A549 (cell line): ENCODE data around the gene ARFGEF2.

Source experiments
- CEBPB ChIP-seq, 2 experiments: fragments of >200 bp in 1 of 2; sonication (Bioruptor Twin) in 1 of 2; formaldehyde crosslinking in 1 of 2; IDR thresholded peaks; 2 replicates each; pipeline ENCODE4 v1.6.1; 2012 to 2016
- CTCF ChIP-seq: fragments of >200 bp; sonication (Bioruptor Twin); formaldehyde crosslinking; IDR thresholded peaks from 3 replicates; pipeline ENCODE4 v1.5.1; 2016
- ELK1 ChIP-seq: fragments of 150-350 bp; IDR thresholded peaks from 2 replicates; pipeline ENCODE4 v1.6.1; 2014; ENCODE audit warnings: low read depth, mild to moderate bottlenecking, low read length
- EP300 ChIP-seq, 2 experiments: fragments of >200 bp; sonication (Bioruptor Twin); formaldehyde crosslinking; IDR thresholded peaks; 2 replicates in 1 of 2; 3 replicates in 1 of 2; pipeline ENCODE4 v1.6.1; 2016 to 2017
- FOSL2 ChIP-seq, 2 experiments: fragments of 450-650 bp in 1 of 2; fragments of >200 bp in 1 of 2; sonication (Bioruptor Twin) in 1 of 2; formaldehyde crosslinking; IDR thresholded peaks; 2 replicates each; pipeline versions ENCODE4 v1.5.0 to v1.6.1; 2016 to 2020; ENCODE audit warnings: mild to moderate bottlenecking in 1 of 2, moderate library complexity in 1 of 2
- HDAC2 ChIP-seq: fragments of 200-600 bp; sonication (generic); IDR thresholded peaks from 2 replicates; pipeline ENCODE4 v1.6.1; 2016
- POLR2A ChIP-seq: IDR thresholded peaks from 2 replicates; pipeline ENCODE4 v1.6.1; 2012; ENCODE audit warnings: mild to moderate bottlenecking, low read length
- RAD21 ChIP-seq, 2 experiments: fragments of >200 bp in 1 of 2; sonication (Bioruptor Twin) in 1 of 2; formaldehyde crosslinking in 1 of 2; IDR thresholded peaks in 1 of 2; conservative IDR thresholded peaks in 1 of 2; 2 replicates in 1 of 2; 3 replicates in 1 of 2; pipeline ENCODE4 v1.6.1; 2012 to 2018; ENCODE audit warnings: inconsistent platforms in 1 of 2
- RARB ChIP-seq: fragments of 250-450 bp; sonication (Bioruptor Pico); IDR thresholded peaks from 2 replicates; pipeline ENCODE4 v1.8.0; 2021; ENCODE audit warnings: mild to moderate bottlenecking, moderate library complexity
- RCOR1 ChIP-seq: fragments of 150-350 bp; IDR thresholded peaks from 2 replicates; pipeline ENCODE4 v1.6.1; 2014; ENCODE audit warnings: antibody characterized with exemption, low read length, low read depth
- SMC3 ChIP-seq: fragments of >200 bp; sonication (Bioruptor Twin); formaldehyde crosslinking; IDR thresholded peaks from 3 replicates; pipeline ENCODE4 v1.6.1; 2018; ENCODE audit warnings: inconsistent platforms

GRCh38 chr20:49078310-49078709 is 156.8 kb downstream of the ARFGEF2 start:
- TF ChIP-seq RCOR1 (no peak), EP300 (IDR thresholded peaks at IDR 0.05) (no peak), HDAC2 (no peak), RAD21 (conservative IDR thresholded peaks at IDR 0.05 in 1 of 2, IDR thresholded peaks at IDR 0.05 in 1 of 2) (no peak), CEBPB (IDR thresholded peaks at IDR 0.05) (no peak), CTCF (no peak), POLR2A (no peak), FOSL2 (IDR thresholded peaks at IDR 0.05) (no peak), FOSL2 (CRISPR knock-in tag; IDR thresholded peaks at IDR 0.05) (no peak), ELK1 (no peak), RARB (CRISPR knock-in tag) (no peak), SMC3 (no peak)
